CMK (cell line): Measurements from ENCODE around the gene CYSRT1.

ENCODE experiments used
- DNase-seq: peaks from one replicate; pipeline ENCODE4 v3.0.0-alpha.2; 2010; ENCODE audit warnings: low read depth

Gene CYSRT1

GRCh38 chr9:137190315-137190856, 34.6 kb upstream of the CYSRT1 start:
- DNase-seq = no peak

- no peak for DNase-seq
These were observed 33.7 kb upstream of the CYSRT1 start for GRCh38 chr9:137191245-137191644.

GRCh38 chr9:137191691-137192447, 33.1 kb upstream of the CYSRT1 start:
- no peak for DNase-seq

GRCh38 chr9:137192448-137192780, 32.6 kb upstream of the CYSRT1 start:
- no peak for DNase-seq

GRCh38 chr9:137192859-137193258, 32.1 kb upstream of the CYSRT1 start:
- no peak for DNase-seq

- no peak for DNase-seq
These were observed 31.2 kb upstream of the CYSRT1 start for GRCh38 chr9:137193771-137194170.

- no peak for DNase-seq
These were observed 30.6 kb upstream of the CYSRT1 start for GRCh38 chr9:137194388-137194787.

- no peak for DNase-seq
These were observed 30.1 kb upstream of the CYSRT1 start for GRCh38 chr9:137194909-137195308.

GRCh38 chr9:137195525-137196220, 29.3 kb upstream of the CYSRT1 start:
- DNase-seq = no peak

GRCh38 chr9:137198051-137198901, 26.7 kb upstream of the CYSRT1 start:
- no peak for DNase-seq

- no peak for DNase-seq
These were observed 26.1 kb upstream of the CYSRT1 start for GRCh38 chr9:137198902-137199283.

- DNase-seq = no peak
These were observed 25.4 kb upstream of the CYSRT1 start for GRCh38 chr9:137199411-137200121.

- peak; percentile 99 for DNase-seq
These were observed 24.4 kb upstream of the CYSRT1 start, which contains the start of gene TPRN for GRCh38 chr9:137200311-137201204. TPRN (minus strand) TSS chr9:137200741; CDS start chr9:137200711, 30 bp downstream.

- no peak for DNase-seq
These were observed 23.6 kb upstream of the CYSRT1 start for GRCh38 chr9:137201205-137201868.

GRCh38 chr9:137202966-137203365, 22.0 kb upstream of the CYSRT1 start:
- DNase-seq = no peak

- DNase-seq = no peak
These were observed 20.2 kb upstream of the CYSRT1 start for GRCh38 chr9:137204731-137205125.

- peak; percentile 66 for DNase-seq
These were observed 19.6 kb upstream of the CYSRT1 start, which contains the start of the genes NDOR1 and TMEM203 for GRCh38 chr9:137205126-137206069. NDOR1 (plus strand) TSS chr9:137205700; CDS start chr9:137205778, 78 bp downstream. TMEM203 (minus strand) TSS chr9:137205648; CDS start chr9:137205414, 234 bp downstream.

- no peak for DNase-seq
These were observed 18.4 kb upstream of the CYSRT1 start for GRCh38 chr9:137206602-137207001.

- DNase-seq = no peak
These were observed 13.4 kb upstream of the CYSRT1 start for GRCh38 chr9:137211532-137211931.
